Lung (tissue), 12 donors: ENCODE results near the gene IL20RB. TPM values are rescaled to one million over a fixed set of nuclear protein-coding genes. Genes with fewer than 3 reads are reported as not detected.
A peak's percentile ranks its signal among the peaks of the same experiment; 100 is the strongest.

Experiments
- ATAC-seq: fragments of 200-7000 bp; cut with Tn5 transposase; one replicate; pipeline ENCODE4 v1.9.1; 2020; ENCODE audit warnings: moderate number of reproducible peaks; ENCODE audit not compliant: insufficient read depth, low FRiP score
- DNase-seq, 3 donors: peaks; one replicate each; pipeline ENCODE4 v3.0.0-alpha.2; 2013 to 2017
- H3K27ac ChIP-seq, 2 donors: one replicate each; pipeline ENCODE4 v1.5.1; 2013; ENCODE audit warnings: mild to moderate bottlenecking in 2 of 2, moderate library complexity in 2 of 2, control low read depth in 1 of 2, inconsistent platforms in 1 of 2, low read depth in 1 of 2, low read length in 1 of 2
- H3K27me3 ChIP-seq, 3 donors: one replicate each; pipeline ENCODE4 v1.5.1; 2013; ENCODE audit warnings: low read length in 2 of 3; ENCODE audit not compliant: control insufficient read depth in 3 of 3, insufficient read depth in 3 of 3
- H3K36me3 ChIP-seq, 4 donors: one replicate each; pipeline ENCODE4 v1.5.1; 2013; ENCODE audit warnings: low read length in 4 of 4, mild to moderate bottlenecking in 1 of 4, moderate library complexity in 1 of 4; ENCODE audit not compliant: control insufficient read depth in 4 of 4, insufficient read depth in 4 of 4
- H3K4me1 ChIP-seq, 5 donors: one replicate each; pipeline ENCODE4 v1.5.1; 2013; ENCODE audit warnings: low read length in 5 of 5, mild to moderate bottlenecking in 2 of 5, moderate library complexity in 1 of 5; ENCODE audit not compliant: control insufficient read depth in 5 of 5, insufficient read depth in 5 of 5
- H3K4me3 ChIP-seq: one replicate; pipeline ENCODE4 v1.5.1; 2013; ENCODE audit warnings: mild to moderate bottlenecking, control low read depth, moderate library complexity
- H3K9ac ChIP-seq, 2 donors: one replicate each; pipeline ENCODE4 v1.5.1; 2013; ENCODE audit warnings: low read length in 2 of 2, control low read depth in 1 of 2; ENCODE audit not compliant: insufficient read depth in 1 of 2
- H3K9me3 ChIP-seq, 4 donors: one replicate each; pipeline ENCODE4 v1.5.1; 2013; ENCODE audit warnings: low read length in 3 of 4, mild to moderate bottlenecking in 1 of 4, moderate library complexity in 1 of 4; ENCODE audit not compliant: control insufficient read depth in 4 of 4, insufficient read depth in 3 of 4
- CTCF ChIP-seq: IDR thresholded peaks from 2 replicates; pipeline ENCODE4 v1.5.1; 2012; ENCODE audit warnings: mild to moderate bottlenecking; ENCODE audit errors: control extremely low read depth, extremely low read depth
- WGBS, 2 donors: extraction: QIAGEN DNeasy Blood & Tissue Kit; methylation state at CpG; one replicate each; pipeline ENCODE4 v1.1.7; 2013; 5-methylcytosine and 5-hydroxymethylcytosine counted together
- polyA plus RNA-seq, 2 donors: library from polyadenylated mRNA; stranded (reverse); fragments of 200-250 nt; gene quantifications; one replicate each; pipeline ENCODE4 v1.2.1, GENCODE V29; 2013
- total RNA-seq, 2 donors: library from RNA; depleted of rRNA in 1 of 2; stranded (reverse); fragments of >200 nt in 1 of 2; gene quantifications; one replicate each; pipeline ENCODE4 v1.2.1, GENCODE V29; 2014 to 2021
- donor health status: control.
- donor health status: control.
- donor health status: Bipolar disorder and iron deficiency.
- donor health status: healthy.
- donor health status: DM: yes; HTN: yes; CAD: no.

Gene IL20RB
- total and polyA plus RNA-seq, 4 donors: 0.23 to 1.3 (median 0.88) TPM

- Histone ChIP-seq H3K27me3 (no peaks in the 10 kb centered on the region), H3K9ac (no peak overlapping the region), H3K27ac (no peak overlapping the region), H3K4me3 (no peak overlapping the region), H3K4me1 (peaks cover 0 to 3% (median 0%) of the 10 kb centered on the region in 5 donors), H3K9me3 (no peaks in the 10 kb centered on the region), H3K36me3 (no peaks in the 10 kb centered on the region)
- DNase-seq (no peak), ATAC-seq (no peak)
- no peak for TF ChIP-seq CTCF
These were observed 21.4 kb downstream of the IL20RB start for GRCh38 chr3:136979204-136979603.

- no peaks in the 10 kb centered on the region for H3K9me3 ChIP-seq
- no peaks in the 10 kb centered on the region for H3K27me3 ChIP-seq
- 76 to 88% methylated on average over 3 of the region's 3 CpGs for WGBS, 2 donors
- peaks cover 0 to 3% (median 0%) of the 10 kb centered on the region in 5 donors for H3K4me1 ChIP-seq
- H3K4me3 ChIP-seq: no peak overlapping the region
- TF ChIP-seq CTCF: no peak
- H3K9ac ChIP-seq: no peak overlapping the region
- no peak overlapping the region for H3K27ac ChIP-seq
- H3K36me3 ChIP-seq: no peaks in the 10 kb centered on the region
- DNase-seq (no peak), ATAC-seq (no peak)
These were observed 21.9 kb downstream of the IL20RB start for GRCh38 chr3:136979684-136980083.

- no peak for TF ChIP-seq CTCF
- H3K27me3 ChIP-seq: no peaks in the 10 kb centered on the region
- H3K4me1 ChIP-seq: peaks cover 0 to 4% (median 0%) of the 10 kb centered on the region in 5 donors
- no peaks in the 10 kb centered on the region for H3K36me3 ChIP-seq
- DNase-seq (no peak), ATAC-seq (no peak)
- 92 to 94% methylated on average over 5 of the region's 5 CpGs for WGBS, 2 donors
- H3K27ac ChIP-seq: no peak overlapping the region
- H3K9ac ChIP-seq: no peak overlapping the region
- H3K9me3 ChIP-seq: no peaks in the 10 kb centered on the region
- H3K4me3 ChIP-seq: no peak overlapping the region
These were observed 24.2 kb downstream of the IL20RB start for GRCh38 chr3:136982033-136982432.

GRCh38 chr3:136982520-136983138, 24.8 kb downstream of the IL20RB start:
- no peak overlapping the region for H3K4me3 ChIP-seq
- H3K9me3 ChIP-seq: no peaks in the 10 kb centered on the region
- ATAC-seq (no peak), DNase-seq (no peak)
- peak overlapping the region in 1 of 2 donors; percentile 38 for H3K27ac ChIP-seq
- no peak overlapping the region for H3K9ac ChIP-seq
- peaks cover 0 to 4% (median 0%) of the 10 kb centered on the region in 5 donors for H3K4me1 ChIP-seq
- no peaks in the 10 kb centered on the region for H3K36me3 ChIP-seq
- WGBS, 2 donors: 82 to 90% methylated on average over 4 of the region's 4 CpGs
- no peak for TF ChIP-seq CTCF
- H3K27me3 ChIP-seq: no peaks in the 10 kb centered on the region
